HG03460 (cell line): ENCODE measurements around the gene ZBTB45.
"Not testable (repeated sequence)": the region's sequence is repeated elsewhere in the genome, so short reads cannot be mapped to it uniquely, and the experiment has no call there.

Experiments
- ATAC-seq: cut with Tn5 transposase; IDR thresholded peaks from one replicate; pipeline ENCODE4 v1.9.1; 2021; ENCODE audit not compliant: unreplicated experiment

The ZBTB45 gene

DNA sequence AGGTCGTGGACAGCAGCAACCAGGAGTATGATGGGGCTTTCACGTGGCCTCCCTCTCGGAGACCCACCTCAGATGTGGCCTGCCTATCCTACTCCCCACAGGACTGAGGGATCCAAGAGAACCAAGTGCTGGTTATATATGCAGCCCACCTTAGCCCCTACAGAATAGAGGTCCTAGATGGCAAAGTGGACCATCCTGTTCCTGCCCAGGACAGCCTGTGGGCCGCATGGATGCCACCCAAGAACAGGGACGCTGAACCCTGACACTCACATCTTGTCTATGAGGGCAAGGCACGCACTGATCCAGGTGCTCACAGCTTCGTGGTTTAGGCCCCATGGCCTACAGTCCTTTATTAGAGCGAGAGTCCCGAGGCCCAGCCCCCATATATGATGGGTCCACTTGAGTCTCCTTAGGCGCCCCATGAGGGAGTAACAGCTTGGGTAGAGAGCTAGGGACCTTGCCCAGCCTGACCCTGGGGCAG, 6.4 kb downstream of the ZBTB45 start:
- ATAC-seq = no peak

DNA sequence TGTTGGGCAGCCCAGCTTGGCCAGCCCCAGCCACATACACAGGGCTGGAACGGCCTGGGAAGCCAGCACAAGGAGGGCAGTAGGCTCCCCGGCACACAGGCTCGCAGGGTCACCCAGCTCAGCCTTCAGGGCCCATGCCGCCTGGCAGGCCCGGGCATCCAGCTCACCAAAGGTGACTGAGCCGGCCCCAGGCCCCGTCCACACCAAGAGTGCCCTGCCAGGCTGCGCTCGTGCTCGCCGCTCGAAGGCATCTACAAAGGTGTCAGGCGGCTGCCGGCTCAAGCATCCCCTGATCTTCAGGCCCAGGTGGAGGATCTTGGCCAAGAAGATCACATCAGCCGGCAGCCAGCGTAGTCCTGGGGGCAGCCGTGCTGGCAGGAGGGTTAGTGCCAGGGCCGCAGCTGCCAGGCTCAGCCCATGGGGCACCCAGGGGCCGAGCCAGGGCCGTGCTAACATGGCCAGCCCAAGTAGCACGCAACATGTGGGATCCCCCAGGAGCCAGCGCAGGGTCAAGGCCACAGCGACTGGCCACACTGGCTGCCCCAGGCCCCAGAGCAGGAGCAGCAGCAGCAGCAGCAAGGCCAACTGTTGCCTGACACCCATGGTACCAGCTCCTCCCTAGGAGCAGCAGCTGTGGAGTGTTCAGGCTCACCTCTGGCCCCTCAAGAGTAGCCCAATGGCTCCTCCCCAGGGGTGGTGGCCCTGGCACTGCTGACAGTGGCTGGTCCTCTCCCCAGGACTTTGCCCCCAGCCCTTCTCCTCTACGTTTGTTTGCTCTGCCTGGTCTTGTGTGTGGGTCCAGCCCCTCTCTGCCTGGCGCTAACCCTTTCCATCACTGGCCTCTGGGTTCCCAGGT, 8.0 kb downstream of the ZBTB45 start, which contains the start of gene SLC27A5:
SLC27A5 (minus strand) TSS at position 640 of the 856 bp plus-strand sequence; CDS start at position 603, 37 bp downstream.
- no peak for ATAC-seq

DNA sequence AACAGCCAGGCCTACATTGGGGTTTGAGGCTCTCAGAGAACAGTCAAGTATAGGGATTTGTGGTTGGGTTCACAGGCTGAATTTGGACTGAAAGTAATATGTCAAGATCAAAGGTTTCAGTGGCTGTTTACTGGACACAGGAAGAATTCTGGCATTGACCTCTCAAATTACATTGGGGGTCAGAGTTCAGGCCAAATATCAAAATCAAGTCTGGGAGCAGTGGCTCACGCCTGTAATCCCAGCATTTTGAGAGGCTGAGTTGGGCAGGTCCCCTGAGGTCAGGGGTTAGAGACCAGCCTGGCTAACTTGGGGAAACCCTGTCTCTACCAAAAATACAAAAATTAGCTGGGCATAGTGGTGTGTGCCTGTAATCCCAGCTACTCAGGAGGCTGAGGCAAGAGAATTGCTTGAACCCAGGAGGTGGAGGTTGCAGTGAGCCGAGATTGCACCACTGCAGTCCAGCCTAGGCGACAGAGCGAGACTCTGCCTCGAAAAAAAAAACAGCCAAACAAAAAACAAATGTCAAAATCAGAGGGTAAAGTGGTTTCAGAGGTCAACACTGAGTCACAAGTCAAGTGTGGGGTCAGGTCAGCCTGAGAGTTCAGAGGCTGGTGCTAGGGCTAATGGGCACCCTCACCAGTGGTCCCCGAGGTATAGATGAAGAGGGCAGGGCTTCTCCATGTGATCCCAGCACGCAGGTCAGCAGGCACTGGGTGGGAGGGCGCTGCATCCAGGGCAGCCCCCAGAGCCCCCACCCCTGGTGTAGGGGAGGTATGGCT, 9.3 kb downstream of the ZBTB45 start:
- ATAC-seq = no peak

DNA sequence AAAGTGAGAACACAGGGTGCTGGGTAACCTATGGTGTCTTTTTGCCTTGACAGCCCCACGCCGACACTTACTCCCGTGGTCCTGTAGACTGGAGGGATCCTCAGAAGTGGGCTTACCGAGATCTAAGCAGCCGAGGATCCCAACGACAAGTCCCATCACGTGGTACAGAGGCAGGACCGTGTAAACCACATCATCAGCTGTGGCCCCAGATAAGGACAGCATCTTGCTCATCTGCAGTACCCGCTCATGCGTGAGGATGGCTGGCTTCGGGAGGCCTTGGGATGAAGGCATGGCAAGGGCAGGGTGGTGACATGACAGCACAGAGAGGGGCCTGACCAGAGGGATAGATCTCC, 9.9 kb downstream of the ZBTB45 start:
- ATAC-seq = no peak

DNA sequence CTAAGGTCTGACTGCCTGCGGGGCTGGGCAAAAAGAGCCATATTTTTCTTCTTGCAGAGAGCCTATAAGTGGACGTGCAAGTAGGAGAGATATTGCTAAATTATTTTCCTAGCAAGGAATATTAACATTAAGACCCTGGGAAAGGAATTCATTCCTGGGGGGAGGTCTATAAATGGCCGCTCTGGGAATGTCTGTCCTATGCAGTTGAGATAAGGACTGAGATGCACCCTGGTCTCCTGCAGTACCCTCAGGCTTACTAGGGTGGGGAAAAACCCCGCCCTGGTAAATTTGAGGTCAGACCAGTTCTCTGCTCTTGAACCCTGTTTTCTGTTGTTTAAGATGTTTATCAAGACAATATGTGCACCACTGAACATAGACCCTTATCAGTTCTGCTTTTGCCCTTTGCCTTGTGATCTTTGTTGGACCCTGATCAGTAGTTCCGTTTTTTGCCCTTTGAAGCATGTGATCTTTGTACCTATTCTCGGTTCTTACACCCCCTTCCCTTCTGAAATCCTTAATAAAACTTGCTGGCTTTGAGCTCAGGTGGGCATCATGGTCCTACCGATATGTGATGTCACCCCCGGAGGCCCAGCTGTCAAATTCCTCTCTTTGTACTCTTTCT, 11.9 kb downstream of the ZBTB45 start:
- not testable (repeated sequence) for ATAC-seq

DNA sequence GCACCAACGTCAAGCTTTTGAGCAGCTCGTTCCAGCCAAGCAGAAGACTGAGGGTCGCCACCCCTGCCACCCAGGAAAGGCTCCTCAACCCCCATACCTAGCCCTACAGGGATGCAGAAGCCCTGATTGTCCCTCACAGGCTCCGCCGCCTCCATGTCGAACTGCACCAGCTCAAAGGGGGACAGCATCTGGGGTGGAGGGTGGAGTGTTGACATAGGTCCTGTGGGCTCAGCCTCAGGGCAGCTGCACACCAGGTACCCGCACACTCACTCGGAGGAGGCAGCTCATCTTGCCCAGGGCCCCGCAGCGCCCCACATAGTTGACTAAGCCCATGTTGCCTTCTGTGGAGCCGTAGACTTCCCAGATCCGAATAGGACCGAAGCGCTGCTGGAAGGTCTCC, 19.4 kb downstream of the ZBTB45 start:
- ATAC-seq = no peak

DNA sequence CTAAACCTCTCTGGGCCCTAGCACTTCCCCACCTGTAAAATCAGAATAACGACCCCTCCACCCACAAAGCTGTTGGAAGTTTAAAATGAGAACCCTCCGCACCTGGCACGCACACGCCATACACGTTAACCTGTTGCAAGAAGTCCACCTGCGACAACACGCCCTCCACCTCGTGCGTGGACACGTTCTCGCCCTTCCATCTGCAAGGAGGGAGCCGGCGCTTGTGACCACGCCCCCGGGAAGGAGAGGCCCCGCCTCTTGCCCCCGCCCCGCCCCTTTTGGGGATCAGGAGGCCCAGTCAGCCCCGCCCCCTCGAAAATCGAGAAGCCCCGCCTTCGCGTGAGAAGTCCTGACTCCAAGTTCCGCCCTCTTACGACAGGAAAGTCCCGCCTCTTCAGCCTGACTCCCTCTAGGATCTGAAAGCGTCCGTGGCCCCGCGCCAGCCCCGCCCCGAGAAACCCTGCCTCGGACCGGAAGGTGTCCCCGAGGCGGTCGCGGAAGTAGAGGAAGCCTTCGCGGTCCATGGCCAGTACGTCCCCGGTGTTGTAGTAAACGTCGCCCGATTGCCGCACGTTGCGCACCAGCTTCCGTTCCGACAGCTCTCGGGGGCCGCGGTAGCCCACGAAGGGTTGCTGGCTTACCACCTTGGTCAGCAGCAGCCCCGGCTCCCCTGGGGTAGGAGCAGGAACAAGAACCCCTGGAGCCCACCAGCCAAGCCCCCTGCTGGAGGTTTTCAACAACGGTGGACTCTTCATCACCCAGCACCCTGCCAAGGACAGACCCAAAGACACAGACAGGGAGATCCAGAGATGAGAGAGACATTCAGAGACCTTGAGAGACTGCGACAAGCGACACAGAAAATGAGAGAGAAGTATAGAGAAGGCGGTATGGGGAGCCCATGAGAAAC, 20.3 kb downstream of the ZBTB45 start:
- peak; percentile 87 for ATAC-seq

DNA sequence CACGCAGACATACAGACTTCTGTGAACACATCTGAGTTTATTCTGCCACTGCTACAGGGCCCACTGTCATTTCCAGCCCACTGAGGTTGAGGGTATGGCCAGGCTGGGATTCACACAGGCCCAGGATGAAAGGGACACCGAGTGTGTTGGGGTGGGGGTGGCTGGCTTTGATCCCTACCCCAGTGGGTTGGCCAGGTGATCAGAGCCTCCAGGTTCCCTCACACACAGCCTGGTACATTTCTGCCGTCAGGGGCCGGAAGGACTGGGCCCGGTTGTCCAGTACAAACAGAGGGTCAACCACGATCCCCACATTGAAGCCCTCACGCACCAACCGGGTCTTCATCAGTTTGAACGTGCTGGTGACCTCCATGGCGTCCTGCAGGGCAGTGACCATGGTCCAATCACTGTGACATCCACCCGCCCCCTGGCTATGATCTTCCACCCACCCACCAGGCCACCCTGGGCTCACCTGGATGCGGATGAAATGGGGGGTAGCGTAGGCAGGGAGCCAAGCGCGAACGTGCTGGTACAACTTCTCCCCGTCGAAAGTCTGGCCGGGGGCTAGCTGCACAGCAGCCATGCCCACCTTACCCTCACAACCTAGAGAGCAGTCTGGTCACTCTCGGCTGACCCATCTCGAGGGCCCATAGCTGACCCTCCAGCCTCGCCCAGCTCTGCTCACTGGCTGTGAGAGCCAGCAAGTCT, 21.1 kb downstream of the ZBTB45 start:
- peak; percentile 6 for ATAC-seq

DNA sequence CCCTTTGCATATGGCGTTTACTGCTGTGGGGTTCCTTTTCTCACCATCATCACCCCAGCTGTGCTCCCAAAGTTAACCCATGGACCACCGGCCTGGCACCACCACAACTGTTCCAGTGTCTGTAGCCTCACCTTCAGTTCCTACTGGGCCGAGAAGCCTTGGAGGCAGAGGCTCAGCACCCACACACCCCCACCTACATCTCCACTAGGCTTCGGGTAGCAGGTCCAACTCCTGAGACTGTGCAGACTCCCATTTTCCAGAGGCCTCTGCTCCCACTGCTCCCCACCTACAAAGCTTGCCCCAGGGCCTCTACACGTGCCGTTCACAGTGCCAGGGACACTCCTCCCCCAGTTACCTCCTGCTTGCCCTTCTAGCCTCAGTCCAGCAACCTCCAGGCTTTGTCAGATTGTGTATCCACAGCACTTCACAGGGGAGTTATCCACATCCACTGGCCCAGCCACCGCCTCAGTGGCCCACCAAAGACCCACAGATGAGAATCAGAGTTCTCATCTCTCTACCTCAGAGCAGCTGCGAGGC, 21.9 kb downstream of the ZBTB45 start:
- ATAC-seq = no peak

DNA sequence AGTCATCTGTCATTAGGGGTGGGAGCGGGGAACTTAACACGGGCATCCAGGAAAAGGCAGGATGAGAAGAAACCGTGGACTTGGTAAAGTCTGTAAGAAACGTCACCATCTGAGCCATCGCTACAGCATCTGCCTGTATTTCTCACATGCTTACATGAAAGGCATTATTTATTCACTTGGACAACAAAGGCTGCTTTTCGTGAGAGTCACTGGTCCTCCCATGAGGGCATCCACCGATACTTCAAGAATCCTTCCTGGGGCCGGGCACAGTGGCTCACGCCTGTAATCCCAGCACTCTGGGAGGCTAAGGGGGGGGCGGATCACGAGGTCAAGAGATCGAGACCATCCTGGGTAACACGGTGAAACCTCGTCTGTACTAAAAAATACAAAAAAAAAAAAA, 27.3 kb downstream of the ZBTB45 start:
- no peak for ATAC-seq

DNA sequence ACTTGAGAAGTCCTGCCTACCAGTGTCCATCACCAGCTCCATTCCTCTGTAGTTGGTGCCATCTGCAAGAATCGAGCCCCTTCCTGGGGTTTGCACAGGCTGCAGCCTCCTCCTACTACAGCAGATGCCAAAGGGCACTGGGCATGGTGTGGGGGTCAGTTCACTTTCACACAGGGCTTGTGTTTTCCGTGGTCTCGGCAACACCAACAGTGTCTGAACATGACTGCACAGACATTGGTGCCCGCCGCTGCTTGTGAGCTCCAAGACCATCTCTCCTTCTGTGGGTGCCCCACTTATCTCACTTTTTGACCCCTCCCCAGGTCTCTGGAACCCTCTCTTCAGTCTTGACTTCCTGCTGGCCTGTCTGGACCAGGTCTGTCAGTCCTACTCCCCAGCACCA, 28.2 kb downstream of the ZBTB45 start:
- ATAC-seq = no peak

DNA sequence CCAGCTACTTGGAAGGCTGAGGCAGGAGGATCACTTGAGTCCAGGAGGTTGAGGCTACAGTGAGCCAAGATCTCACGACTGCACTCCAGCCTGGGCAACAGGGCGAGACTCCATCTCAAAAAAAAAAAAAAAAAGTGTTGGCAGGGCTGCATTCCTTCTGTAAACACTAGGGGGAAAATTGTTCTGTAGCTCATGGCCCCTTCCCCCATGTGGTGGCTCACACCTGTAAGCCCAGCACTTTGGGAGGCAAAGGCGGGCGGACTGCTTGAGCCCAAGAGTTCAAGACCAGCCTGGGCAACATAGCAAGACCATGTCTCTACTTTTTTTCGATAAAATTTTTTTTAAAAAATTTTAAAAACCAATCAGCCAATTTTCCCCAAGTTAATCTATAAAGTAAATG, 35.3 kb downstream of the ZBTB45 start:
- not testable (repeated sequence) for ATAC-seq

DNA sequence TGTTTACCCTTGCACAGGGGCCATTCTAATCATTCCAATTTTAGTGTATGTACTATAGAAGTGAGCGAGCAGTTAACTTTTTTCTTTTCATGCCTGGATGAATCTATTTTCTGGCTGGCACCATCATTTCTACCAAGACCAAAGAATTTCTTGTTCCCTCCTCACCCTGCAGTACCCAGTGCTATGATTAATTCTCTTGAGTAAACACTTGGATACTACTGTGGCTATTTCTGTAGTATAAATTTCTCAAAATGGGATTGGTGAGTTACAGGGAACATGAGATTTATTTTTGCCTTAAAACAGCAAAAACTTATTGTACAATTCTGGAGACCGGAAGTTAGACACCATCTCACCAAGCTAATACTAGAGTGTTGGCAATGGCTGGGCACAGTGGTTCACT, 35.8 kb downstream of the ZBTB45 start:
- ATAC-seq = no peak

DNA sequence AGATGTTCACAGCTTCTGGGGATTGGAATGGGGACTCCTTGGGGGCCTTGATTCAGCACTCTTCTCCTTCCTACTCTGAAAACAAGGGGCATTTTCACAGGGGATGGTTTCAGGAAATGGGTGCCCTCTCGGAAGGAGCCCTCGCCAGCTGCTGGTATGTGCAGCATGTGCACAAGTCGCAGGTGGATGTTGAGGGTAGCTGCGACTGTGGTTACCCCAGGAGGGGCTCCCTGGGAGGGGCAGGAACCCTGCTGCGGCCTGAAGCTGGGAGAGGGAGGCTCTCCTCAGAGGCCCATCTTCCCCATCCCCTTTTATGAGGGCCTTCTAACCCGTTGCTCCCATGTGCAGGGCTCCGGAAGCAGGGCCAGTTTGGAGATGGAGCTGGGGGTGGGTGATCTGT, 37.2 kb downstream of the ZBTB45 start:
- no peak for ATAC-seq

DNA sequence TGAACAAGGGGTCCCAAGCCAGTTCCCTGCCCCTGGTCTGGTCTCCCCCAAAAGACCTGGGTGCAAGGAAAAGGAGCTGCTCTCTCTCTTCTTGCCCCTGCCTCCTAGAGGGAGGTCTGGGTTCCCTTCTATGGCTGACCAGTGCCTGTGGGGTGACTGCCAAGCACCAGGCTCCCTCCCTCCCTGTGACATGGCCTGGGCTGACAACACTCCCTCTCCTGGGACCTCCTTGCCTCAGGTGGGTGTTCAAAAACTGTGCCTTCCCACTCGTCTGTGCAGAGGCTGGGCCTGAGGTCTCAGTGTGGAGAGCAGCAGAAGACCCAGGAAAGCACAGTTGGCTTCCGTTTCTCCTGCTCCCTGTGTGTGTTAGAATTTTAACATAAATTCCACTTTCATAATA, 38.8 kb downstream of the ZBTB45 start:
- no peak for ATAC-seq

DNA sequence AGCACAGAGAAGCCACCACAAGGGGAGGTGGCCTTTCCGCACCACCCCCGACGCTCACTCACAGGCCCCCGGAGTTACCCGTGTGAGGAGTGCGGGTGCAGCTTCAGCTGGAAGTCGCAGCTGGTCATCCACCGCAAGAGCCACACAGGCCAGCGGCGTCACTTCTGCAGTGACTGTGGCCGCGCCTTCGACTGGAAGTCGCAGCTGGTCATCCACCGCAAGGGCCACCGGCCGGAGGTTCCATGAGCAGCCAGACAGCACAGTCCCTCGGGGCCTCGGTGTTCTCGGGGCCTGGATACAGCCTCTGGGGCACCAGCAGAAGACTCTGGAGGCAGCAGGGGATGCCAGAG, 39.2 kb downstream of the ZBTB45 start:
- ATAC-seq = no peak

DNA sequence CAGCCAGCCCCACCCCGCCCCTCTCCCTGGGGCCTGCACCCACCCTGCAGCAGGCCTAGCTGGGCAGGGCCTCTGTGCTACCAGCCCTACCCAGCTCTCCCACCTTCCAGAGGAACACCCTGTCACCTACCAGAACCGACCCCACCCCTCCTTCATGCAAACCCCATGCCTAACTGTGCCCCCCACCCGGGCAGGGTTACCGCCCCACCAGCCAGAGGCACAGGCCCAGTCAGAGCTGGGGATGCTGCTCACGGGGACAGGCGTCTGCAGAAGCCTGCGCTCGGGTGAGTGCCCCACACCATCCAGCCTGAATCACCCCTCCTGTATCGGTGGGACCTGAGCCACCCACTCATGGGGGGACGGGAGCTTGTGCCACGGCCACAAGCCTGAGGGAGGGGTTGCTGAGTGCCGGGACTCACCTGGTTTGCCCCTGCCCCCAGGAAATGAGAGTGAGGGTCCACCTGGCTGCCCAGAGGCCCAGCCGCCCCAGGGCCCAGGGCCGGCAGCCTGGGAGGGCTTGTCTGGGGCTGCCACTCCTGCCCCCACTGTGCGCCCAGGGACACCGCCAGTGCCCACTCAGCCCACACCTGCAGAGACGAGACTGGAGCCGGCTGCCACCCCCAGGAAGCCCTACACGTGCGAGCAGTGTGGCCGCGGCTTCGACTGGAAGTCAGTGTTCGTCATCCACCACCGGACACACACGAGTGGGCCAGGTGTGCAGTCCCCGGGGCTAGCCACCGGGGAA, 39.7 kb downstream of the ZBTB45 start:
- no peak for ATAC-seq

DNA sequence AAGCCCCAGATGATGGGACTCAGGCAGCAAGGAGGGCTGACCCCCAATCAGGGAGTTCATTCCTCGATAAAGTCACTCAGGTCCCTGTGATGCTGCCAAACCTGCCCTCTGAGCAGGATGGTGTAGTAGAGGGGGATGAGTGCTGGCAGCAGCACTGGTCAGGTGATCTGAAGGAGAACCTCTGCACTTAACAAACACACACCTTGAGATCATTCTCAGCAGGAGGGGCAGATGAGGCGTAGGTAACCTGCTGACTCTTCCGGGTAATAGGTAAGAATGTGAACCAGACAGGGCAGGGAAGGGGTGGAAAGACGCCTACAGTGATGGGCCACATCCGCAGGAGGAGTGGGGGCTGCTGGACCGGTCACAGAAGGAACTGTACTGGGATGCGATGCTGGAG, 40.3 kb downstream of the ZBTB45 start:
- no peak for ATAC-seq

DNA sequence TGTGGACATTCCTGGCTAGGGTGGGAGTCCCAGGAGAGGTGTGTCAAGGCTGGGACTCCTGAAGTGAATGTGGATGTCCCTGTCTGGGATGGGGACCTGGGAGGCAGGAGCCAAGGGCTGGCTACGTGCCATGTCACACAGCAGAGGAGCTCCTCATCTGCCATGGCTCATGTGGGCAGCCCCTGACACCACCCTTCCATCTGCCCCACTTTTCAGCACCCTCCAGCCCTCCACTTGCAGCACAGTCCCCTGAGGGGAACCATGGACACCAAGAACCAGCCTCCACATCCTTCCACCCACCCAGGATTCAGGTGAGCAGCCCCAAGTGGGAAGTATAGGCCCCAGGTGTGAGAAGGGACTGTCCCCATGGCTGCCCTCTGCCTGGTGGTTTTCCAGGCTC, 41.7 kb downstream of the ZBTB45 start:
- ATAC-seq = no peak
